Measurements from ENCODE around the gene QRICH1.
A peak's percentile ranks its signal among the peaks of the same experiment; 100 is the strongest.

QRICH1 gene

GRCh38 chr3:49007771-49008528 is 85.9 kb downstream of the QRICH1 start:
- DNase-seq (ENCODE audit: low read depth) = no peak
- H3K4me3 ChIP-seq (ENCODE audit: control insufficient read depth, low read depth, low read length) = peak overlapping the region; percentile 87
- TF ChIP-seq, protein P1, sequence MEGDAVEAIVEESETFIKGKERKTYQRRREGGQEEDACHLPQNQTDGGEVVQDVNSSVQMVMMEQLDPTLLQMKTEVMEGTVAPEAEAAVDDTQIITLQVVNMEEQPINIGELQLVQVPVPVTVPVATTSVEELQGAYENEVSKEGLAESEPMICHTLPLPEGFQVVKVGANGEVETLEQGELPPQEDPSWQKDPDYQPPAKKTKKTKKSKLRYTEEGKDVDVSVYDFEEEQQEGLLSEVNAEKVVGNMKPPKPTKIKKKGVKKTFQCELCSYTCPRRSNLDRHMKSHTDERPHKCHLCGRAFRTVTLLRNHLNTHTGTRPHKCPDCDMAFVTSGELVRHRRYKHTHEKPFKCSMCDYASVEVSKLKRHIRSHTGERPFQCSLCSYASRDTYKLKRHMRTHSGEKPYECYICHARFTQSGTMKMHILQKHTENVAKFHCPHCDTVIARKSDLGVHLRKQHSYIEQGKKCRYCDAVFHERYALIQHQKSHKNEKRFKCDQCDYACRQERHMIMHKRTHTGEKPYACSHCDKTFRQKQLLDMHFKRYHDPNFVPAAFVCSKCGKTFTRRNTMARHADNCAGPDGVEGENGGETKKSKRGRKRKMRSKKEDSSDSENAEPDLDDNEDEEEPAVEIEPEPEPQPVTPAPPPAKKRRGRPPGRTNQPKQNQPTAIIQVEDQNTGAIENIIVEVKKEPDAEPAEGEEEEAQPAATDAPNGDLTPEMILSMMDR (IDR thresholded peaks at IDR 0.05; ENCODE audit: control insufficient read depth, insufficient read depth, low read depth, low read length, missing control alignments) = no peak

GRCh38 chr3:49007068-49007770 is 86.7 kb downstream of the QRICH1 start, which contains the start of gene WDR6:
Gene WDR6, plus strand, starts transcription at chr3:49007391. Its CDS starts 41 bp downstream, at chr3:49007432.
- peak; percentile 90 for DNase-seq (ENCODE audit: low read depth)

DNA sequence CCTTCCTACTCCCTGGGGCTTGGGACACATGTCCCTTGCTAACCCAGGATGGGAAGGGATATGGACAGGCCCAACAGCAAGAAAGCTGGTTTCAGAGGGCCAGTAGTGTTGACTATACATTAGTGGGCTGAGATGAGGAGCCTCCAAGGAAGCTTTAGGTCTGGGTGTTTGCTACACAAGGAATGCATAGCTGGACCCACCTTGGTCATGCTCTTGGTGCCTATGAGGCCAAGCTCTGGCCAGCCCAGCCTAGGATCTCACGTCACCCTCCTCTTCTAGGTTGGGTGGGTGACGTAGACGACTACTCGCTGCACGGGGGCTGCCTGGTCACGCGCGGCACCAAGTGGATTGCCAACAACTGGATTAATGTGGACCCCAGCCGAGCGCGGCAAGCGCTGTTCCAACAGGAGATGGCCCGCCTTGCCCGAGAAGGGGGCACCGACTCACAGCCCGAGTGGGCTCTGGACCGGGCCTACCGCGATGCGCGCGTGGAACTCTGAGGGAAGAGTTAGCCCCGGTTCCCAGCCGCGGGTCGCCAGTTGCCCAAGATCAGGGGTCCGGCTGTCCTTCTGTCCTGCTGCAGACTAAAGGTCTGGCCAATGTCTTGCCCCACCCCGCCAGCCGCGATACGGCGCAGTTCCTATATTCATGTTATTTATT is 87.3 kb downstream of the QRICH1 start:
- TF ChIP-seq, protein P1 (IDR thresholded peaks at IDR 0.05; ENCODE audit: control insufficient read depth, insufficient read depth, low read depth, low read length, missing control alignments) = no peak
- DNase-seq (ENCODE audit: low read depth) = no peak
- H3K4me3 ChIP-seq (ENCODE audit: control insufficient read depth, low read depth, low read length) = peak overlapping the region; percentile 87

More at GRCh38 chr3:49007068-49007770, 86.7 kb downstream of the QRICH1 start, which contains the start of gene WDR6:
- TF ChIP-seq, protein P1 (IDR thresholded peaks at IDR 0.05; ENCODE audit: control insufficient read depth, insufficient read depth, low read depth, low read length, missing control alignments) = peak; percentile 51
- peak within 1 kb of the TSS; percentile 87 for H3K4me3 ChIP-seq (ENCODE audit: control insufficient read depth, low read depth, low read length)

DNA sequence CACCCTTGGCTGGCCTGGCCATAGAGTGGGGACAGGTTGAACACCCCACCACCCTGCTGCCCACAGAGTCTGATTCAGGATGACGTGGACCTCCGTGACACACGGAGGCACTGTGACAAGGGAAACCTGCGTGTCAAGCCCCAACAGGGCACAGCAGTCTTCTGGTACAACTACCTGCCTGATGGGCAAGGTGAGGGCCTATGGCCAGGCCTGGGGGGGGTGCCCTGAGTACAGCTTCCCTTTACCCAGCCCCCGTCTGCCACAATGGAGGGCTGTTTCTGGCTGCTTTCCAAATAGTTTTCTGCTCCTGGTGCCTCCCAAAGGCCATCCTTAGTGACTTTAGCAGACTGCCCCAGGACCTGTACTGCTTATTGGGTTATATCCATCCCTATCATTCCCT is 87.9 kb downstream of the QRICH1 start:
- DNase-seq (ENCODE audit: low read depth) = no peak
- TF ChIP-seq, protein P1 (IDR thresholded peaks at IDR 0.05; ENCODE audit: control insufficient read depth, insufficient read depth, low read depth, low read length, missing control alignments) = no peak
- H3K4me3 ChIP-seq (ENCODE audit: control insufficient read depth, low read depth, low read length) = peak overlapping the region; percentile 87

DNA sequence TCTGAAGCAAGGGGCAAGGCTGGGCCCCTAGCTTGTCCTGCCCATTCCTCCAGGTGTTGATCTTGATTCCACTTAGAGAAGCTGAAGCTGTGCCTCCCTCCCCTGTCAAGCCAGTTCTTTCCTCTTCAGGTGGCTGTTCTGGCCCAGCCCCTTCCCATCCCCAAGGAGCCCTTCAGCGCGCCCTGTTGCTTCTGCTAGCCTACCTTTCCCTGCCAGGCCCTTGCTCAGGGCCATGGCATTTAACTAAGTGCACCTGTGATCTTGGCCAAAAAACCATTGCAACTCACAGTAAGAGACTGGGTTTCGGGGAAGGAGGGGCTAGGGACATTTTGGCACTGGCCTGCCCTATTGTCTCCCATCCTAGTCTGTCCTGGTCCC is 88.6 kb downstream of the QRICH1 start:
- H3K4me3 ChIP-seq (ENCODE audit: control insufficient read depth, low read depth, low read length) = no peak overlapping the region
- TF ChIP-seq, protein P1 (IDR thresholded peaks at IDR 0.05; ENCODE audit: control insufficient read depth, insufficient read depth, low read depth, low read length, missing control alignments) = no peak
- DNase-seq (ENCODE audit: low read depth) = no peak

All from AG09309 (cell line).